ENCODE results near the gene PTPRG.

- TF ChIP-seq, protein P1, sequence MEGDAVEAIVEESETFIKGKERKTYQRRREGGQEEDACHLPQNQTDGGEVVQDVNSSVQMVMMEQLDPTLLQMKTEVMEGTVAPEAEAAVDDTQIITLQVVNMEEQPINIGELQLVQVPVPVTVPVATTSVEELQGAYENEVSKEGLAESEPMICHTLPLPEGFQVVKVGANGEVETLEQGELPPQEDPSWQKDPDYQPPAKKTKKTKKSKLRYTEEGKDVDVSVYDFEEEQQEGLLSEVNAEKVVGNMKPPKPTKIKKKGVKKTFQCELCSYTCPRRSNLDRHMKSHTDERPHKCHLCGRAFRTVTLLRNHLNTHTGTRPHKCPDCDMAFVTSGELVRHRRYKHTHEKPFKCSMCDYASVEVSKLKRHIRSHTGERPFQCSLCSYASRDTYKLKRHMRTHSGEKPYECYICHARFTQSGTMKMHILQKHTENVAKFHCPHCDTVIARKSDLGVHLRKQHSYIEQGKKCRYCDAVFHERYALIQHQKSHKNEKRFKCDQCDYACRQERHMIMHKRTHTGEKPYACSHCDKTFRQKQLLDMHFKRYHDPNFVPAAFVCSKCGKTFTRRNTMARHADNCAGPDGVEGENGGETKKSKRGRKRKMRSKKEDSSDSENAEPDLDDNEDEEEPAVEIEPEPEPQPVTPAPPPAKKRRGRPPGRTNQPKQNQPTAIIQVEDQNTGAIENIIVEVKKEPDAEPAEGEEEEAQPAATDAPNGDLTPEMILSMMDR (conservative IDR thresholded peaks at IDR 0.05; ENCODE audit: low read length), result no peak
- no peak for TF ChIP-seq EZH2phosphoT487 (IDR thresholded peaks at IDR 0.05; ENCODE audit: borderline replicate concordance)
These were observed 463.5 kb downstream of the PTPRG start for GRCh38 chr3:62024882-62025281.

Data from Loucy (cell line).